Osteoblast (primary cell): ENCODE data around the gene CADM3. TPM values are rescaled to one million over a fixed set of nuclear protein-coding genes. Genes with fewer than 3 reads are reported as not detected.

Experiments
- DNase-seq: peaks from one replicate; pipeline ENCODE4 v3.0.0; 2011; ENCODE audit warnings: low spot score, mixed read lengths; ENCODE audit not compliant: insufficient read length; ENCODE audit errors: missing footprints
- H2AFZ ChIP-seq: 2 replicates; pipeline ENCODE4 v1.6.0; 2011; ENCODE audit warnings: mild to moderate bottlenecking, low read length
- H3K27ac ChIP-seq: 2 replicates; pipeline ENCODE4 v1.5.1; 2011; ENCODE audit warnings: mild to moderate bottlenecking, low read depth, low read length, moderate library complexity
- H3K27me3 ChIP-seq: 2 replicates; pipeline ENCODE4 v1.6.0; 2012; ENCODE audit warnings: mild to moderate bottlenecking, control low read depth, inconsistent platforms, low read length, moderate library complexity; ENCODE audit not compliant: insufficient read depth
- H3K36me3 ChIP-seq: 2 replicates; pipeline ENCODE4 v1.5.1; 2011; ENCODE audit warnings: mild to moderate bottlenecking, low read length, control low read depth, moderate library complexity; ENCODE audit not compliant: insufficient read depth
- H3K4me1 ChIP-seq: 2 replicates; pipeline ENCODE4 v1.5.1; 2011; ENCODE audit warnings: mild to moderate bottlenecking, low read length, control low read depth, moderate library complexity; ENCODE audit not compliant: insufficient read depth
- H3K4me2 ChIP-seq: 2 replicates; pipeline ENCODE4 v1.6.0; 2011; ENCODE audit warnings: mild to moderate bottlenecking, low read length; ENCODE audit not compliant: insufficient read depth
- H3K4me3 ChIP-seq: fragments of 200-600 bp; sonication (generic); 3 replicates; pipeline ENCODE4 v1.5.1; 2012; ENCODE audit warnings: mild to moderate bottlenecking, low read length, inconsistent platforms; ENCODE audit not compliant: insufficient read depth
- H3K79me2 ChIP-seq: 2 replicates; pipeline ENCODE4 v1.6.0; 2012; ENCODE audit warnings: mild to moderate bottlenecking, low read length, control low read depth, inconsistent platforms; ENCODE audit not compliant: insufficient read depth
- H3K9me3 ChIP-seq: 2 replicates; pipeline ENCODE4 v1.5.1; 2011; ENCODE audit warnings: low read depth, low read length, control low read depth
- H4K20me1 ChIP-seq: 2 replicates; pipeline ENCODE4 v1.6.0; 2012; ENCODE audit warnings: mild to moderate bottlenecking, low read length, control low read depth; ENCODE audit not compliant: insufficient read depth
- CTCF ChIP-seq: IDR thresholded peaks from 2 replicates; pipeline ENCODE4 v1.5.1; 2011; ENCODE audit warnings: mild to moderate bottlenecking, low read depth, low read length, moderate library complexity; ENCODE audit errors: extremely low read depth
- total RNA-seq: library from RNA; depleted of rRNA; stranded (reverse); fragments of >200 nt; gene quantifications from 2 replicates; pipeline ENCODE4 v1.2.3, GENCODE V29; 2012

CADM3 gene
- total RNA-seq, 1 donor: under 0.01 TPM

- H3K36me3 ChIP-seq: no peaks in the 10 kb centered on the region
- peaks cover 44% of the 10 kb centered on the region for H3K27me3 ChIP-seq
- H3K4me2 ChIP-seq: no peak overlapping the region
- no peaks in the 10 kb centered on the region for H3K79me2 ChIP-seq
- H3K4me3 ChIP-seq: no peak overlapping the region
- H4K20me1 ChIP-seq: no peaks in the 10 kb centered on the region
- no peaks in the 10 kb centered on the region for H3K4me1 ChIP-seq
- H3K27ac ChIP-seq: no peak overlapping the region
- no peak overlapping the region for H2AFZ ChIP-seq
- TF ChIP-seq CTCF: no peak
- H3K9me3 ChIP-seq: no peaks in the 10 kb centered on the region
- DNase-seq: no peak
Measured at GRCh38 chr1:159170639-159171038, 776 bp upstream of the CADM3 start.

- Histone ChIP-seq H4K20me1 (no peaks in the 10 kb centered on the region), H2AFZ (peak overlapping the region; percentile 35), H3K27me3 (peaks cover 44% of the 10 kb centered on the region), H3K27ac (no peak overlapping the region), H3K36me3 (no peaks in the 10 kb centered on the region), H3K4me2 (peak overlapping the region; percentile 43), H3K79me2 (no peaks in the 10 kb centered on the region), H3K9me3 (no peaks in the 10 kb centered on the region), H3K4me1 (no peaks in the 10 kb centered on the region), H3K4me3 (peak overlapping the region; percentile 48)
- TF ChIP-seq CTCF: no peak
- peak; percentile 73 for DNase-seq
Measured at GRCh38 chr1:159171688-159172501, 480 bp downstream of the CADM3 start.

- Histone ChIP-seq H3K79me2 (no peaks in the 10 kb centered on the region), H3K4me3 (no peak overlapping the region), H3K36me3 (no peaks in the 10 kb centered on the region), H4K20me1 (no peaks in the 10 kb centered on the region), H3K27ac (no peak overlapping the region), H3K9me3 (no peaks in the 10 kb centered on the region), H2AFZ (no peak overlapping the region), H3K4me1 (no peaks in the 10 kb centered on the region), H3K4me2 (no peak overlapping the region), H3K27me3 (peaks cover 44% of the 10 kb centered on the region)
- TF ChIP-seq CTCF: no peak
- DNase-seq: no peak
Measured at GRCh38 chr1:159172614-159173291, 1.3 kb downstream of the CADM3 start.

GRCh38 chr1:159173320-159173719 is 1.9 kb downstream of the CADM3 start:
- Histone ChIP-seq H4K20me1 (no peaks in the 10 kb centered on the region), H3K27ac (no peak overlapping the region), H3K36me3 (no peaks in the 10 kb centered on the region), H3K27me3 (peaks cover 40% of the 10 kb centered on the region), H3K9me3 (no peaks in the 10 kb centered on the region), H3K4me1 (no peaks in the 10 kb centered on the region), H3K79me2 (no peaks in the 10 kb centered on the region), H2AFZ (no peak overlapping the region), H3K4me3 (no peak overlapping the region), H3K4me2 (no peak overlapping the region)
- TF ChIP-seq CTCF: no peak
- no peak for DNase-seq
